PC-9 (cell line): ENCODE data around the gene ANLN.

Source experiments
- EZH2 ChIP-seq: fragments of 200-600 bp; sonication (generic); IDR thresholded peaks from 2 replicates; pipeline ENCODE4 v1.8.0; 2017; ENCODE audit warnings: antibody characterized with exemption, low read depth
- TF ChIP-seq, protein P1 (sequence below): fragments of 200-600 bp; sonication (generic); conservative IDR thresholded peaks from 2 replicates; pipeline ENCODE4 v1.6.1; 2017; ENCODE audit warnings: mixed run types, antibody characterized with exemption, mild to moderate bottlenecking, moderate library complexity

DNA sequence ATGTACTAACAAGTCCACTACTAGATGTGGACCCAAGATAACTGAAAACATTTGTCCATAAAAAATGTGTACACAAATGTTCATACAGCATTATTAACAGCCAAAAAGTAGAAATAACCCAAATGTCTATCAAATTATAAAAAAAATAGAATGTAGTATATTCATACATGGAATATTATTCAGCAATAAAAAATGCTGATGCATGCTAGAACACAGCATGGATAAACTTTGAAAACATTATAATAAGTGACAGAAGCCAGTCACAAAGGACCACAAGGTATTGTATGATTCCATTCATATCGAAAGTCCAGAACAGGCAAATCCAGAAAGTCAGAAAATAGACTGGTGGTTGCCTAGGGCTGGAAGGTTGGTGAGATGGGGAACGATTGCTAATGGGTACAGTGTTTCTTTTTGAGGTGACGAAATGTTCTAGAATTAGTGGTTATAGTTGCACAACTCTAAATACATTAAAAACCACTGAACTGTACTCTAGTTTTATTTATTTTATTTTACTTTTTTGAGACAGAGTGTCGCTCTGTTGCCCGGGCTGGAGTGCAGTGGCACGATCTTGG lies 43.3 kb upstream of the ANLN start:
- TF ChIP-seq, protein P1, sequence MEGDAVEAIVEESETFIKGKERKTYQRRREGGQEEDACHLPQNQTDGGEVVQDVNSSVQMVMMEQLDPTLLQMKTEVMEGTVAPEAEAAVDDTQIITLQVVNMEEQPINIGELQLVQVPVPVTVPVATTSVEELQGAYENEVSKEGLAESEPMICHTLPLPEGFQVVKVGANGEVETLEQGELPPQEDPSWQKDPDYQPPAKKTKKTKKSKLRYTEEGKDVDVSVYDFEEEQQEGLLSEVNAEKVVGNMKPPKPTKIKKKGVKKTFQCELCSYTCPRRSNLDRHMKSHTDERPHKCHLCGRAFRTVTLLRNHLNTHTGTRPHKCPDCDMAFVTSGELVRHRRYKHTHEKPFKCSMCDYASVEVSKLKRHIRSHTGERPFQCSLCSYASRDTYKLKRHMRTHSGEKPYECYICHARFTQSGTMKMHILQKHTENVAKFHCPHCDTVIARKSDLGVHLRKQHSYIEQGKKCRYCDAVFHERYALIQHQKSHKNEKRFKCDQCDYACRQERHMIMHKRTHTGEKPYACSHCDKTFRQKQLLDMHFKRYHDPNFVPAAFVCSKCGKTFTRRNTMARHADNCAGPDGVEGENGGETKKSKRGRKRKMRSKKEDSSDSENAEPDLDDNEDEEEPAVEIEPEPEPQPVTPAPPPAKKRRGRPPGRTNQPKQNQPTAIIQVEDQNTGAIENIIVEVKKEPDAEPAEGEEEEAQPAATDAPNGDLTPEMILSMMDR: no peak
- no peak for TF ChIP-seq EZH2
